Stimulated activated effector memory CD8-positive, alpha-beta T cell treated with anti-CD3 and anti-CD28 coated beads, Interleukin-12 subunit alpha, Interleukin-12 subunit beta, amount 100 ng/mL, for 72 hours (primary cell): ENCODE results near the gene RNF151.

ENCODE experiments used
- ATAC-seq: fragments of 150-1000 bp; cut with Tn5 transposase; 2 replicates; pipeline ENCODE4 v1.10.0; 2021
- DNase-seq, 2 donors: peaks; one replicate each; pipeline ENCODE4 v3.0.0; 2021 to 2022; ENCODE audit warnings: low spot score in 2 of 2
- H3K27ac Mint-ChIP-seq: one replicate; pipeline ENCODE4 v1.8.0; 2022; ENCODE audit warnings: mild to moderate bottlenecking, mixed read lengths
- H3K36me3 Mint-ChIP-seq: one replicate; pipeline ENCODE4 v1.8.0; 2022; ENCODE audit warnings: mild to moderate bottlenecking, mixed read lengths
- H3K4me1 Mint-ChIP-seq: one replicate; pipeline ENCODE4 v1.8.0; 2022; ENCODE audit warnings: mixed read lengths
- H3K4me3 Mint-ChIP-seq: one replicate; pipeline ENCODE4 v1.8.0; 2022; ENCODE audit warnings: mild to moderate bottlenecking, mixed read lengths
- H3K9me3 Mint-ChIP-seq: one replicate; pipeline ENCODE4 v1.8.0; 2022; ENCODE audit warnings: mixed read lengths

RNF151 gene

DNA sequence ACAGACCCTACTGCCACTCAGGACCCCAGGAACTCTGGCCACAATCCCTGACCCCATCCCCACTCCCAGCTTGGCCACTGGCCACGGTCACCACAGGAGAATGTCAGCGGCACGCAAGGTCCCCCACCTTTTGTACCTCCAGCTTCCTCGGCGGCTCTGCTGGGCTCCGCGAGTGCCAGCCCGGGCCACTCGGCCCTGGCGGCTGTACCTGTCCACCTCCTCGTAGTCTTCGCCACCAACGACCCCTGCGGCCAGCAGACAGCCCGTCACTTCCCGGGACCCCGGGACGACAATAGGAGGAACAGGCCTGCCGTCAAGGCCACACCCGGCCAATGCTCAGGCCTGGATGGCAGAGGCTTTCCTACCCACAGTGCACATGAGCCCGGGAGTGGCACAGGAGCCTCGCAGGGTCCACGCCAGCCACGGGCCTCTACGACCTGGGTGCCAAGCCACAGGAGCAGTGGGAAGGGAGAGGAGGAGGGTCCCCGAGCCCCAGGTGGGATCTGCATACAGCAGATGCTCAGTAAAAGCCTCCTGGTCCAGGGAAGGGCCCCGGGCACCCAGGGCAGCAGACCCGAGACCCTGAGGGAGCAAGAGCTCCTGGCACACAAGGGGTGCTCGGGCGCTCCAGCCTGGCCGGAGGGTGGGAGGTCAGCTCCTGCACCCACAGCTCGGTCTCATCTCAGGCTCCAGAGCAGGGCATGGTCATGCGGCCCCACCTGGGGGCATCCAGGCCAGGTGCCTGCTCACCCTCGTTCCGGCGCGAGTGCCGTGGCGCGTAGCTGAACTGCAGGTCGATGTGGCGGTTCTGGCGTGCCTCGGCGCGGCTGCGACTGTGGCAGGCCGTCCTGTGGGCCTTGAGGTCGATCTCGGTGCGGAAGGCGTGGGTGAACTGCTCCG is 35.0 kb downstream of the RNF151 start:
- H3K36me3 Mint-ChIP-seq = peaks cover 65% of the 10 kb centered on the region
- no peak overlapping the region for H3K4me3 Mint-ChIP-seq
- H3K9me3 Mint-ChIP-seq = no peaks in the 10 kb centered on the region
- DNase-seq (no peak), ATAC-seq (no peak)
- H3K27ac Mint-ChIP-seq = no peak overlapping the region
- H3K4me1 Mint-ChIP-seq = peaks cover 27% of the 10 kb centered on the region

- H3K36me3 Mint-ChIP-seq = peaks cover 67% of the 10 kb centered on the region
- DNase-seq (no peak), ATAC-seq (no peak)
- H3K9me3 Mint-ChIP-seq = no peaks in the 10 kb centered on the region
- peak overlapping the region; percentile 63 for H3K27ac Mint-ChIP-seq
- H3K4me3 Mint-ChIP-seq = no peak overlapping the region
- H3K4me1 Mint-ChIP-seq = peaks cover 36% of the 10 kb centered on the region
Measured at GRCh38 chr16:2002406-2003230, 36.0 kb downstream of the RNF151 start.

DNA sequence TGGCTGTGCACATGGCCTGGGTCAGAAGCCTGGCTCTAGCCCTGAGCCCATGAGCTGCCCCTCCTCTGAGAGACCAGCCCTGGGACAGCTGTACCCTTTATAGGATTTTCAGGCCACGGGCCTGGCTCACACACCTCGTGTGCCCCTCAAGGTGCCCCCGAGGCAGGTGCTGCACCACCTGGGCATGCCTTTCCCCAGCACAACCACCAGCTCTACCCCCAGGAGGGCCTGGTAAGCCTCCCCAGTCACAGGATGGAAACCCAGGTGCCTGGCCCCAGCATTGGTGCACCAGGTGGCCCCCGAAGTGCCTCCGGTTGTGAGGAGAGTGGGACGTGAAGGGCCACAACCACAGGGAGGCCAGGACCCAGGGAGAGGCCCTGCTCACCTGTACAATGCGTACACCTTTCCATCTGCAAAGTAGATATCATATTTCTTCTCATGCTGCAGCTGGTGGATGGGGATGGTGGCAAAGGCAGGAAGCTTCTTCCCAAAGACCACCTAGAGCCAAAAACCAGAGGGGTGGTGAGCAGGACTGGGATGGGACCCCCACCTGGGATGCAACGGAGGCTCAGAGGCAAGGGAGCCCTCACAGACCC is 36.7 kb downstream of the RNF151 start:
- Mint-ChIP-seq H3K27ac (no peak overlapping the region), H3K9me3 (no peaks in the 10 kb centered on the region), H3K4me1 (peaks cover 43% of the 10 kb centered on the region), H3K4me3 (no peak overlapping the region), H3K36me3 (peaks cover 67% of the 10 kb centered on the region)
- ATAC-seq (no peak), DNase-seq (no peak)

DNA sequence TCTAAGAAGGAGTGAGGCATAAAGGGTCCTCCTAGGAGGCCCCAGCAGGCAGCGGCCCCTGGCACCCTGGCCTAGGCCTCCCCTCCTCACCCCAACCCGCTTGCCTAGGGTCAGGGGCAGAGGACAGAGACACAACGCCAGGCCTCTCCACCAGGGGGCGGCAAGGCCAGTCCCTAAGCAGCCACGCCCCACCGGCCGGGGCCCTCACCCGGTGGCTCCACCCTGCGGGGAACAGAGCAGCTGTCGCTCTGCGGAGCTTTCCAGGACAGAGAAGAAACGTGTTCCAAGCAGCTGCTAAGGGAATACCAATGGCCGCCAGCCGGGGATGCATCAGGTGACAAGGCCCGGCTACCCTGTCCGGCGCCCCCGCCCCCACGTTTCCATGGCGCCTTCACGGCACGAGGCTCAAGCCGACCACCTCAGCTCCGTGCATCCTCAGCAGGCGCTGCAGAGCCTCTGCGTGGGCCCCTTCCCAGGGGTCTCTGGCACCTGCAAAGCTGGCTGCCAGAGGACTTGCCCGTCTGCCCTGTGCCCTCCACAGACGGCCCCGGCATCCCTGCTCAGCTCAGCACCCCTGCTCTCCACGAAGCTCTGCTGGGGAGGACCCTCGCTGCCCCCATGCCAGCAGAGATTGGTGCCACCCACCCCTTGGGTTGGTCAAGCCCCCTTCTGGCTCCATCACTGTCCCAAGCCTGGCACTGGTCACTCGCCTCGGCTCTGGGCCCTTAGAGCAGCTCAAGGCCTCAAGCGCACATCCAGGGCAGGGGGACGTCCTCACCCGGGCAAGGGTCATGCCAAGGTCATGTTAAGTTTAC is 37.4 kb downstream of the RNF151 start:
- Mint-ChIP-seq H3K4me1 (peaks cover 50% of the 10 kb centered on the region), H3K4me3 (peak overlapping the region; percentile 9), H3K27ac (no peak overlapping the region), H3K36me3 (peaks cover 67% of the 10 kb centered on the region), H3K9me3 (no peaks in the 10 kb centered on the region)
- DNase-seq = peak; percentile 82 to 91
- peak; percentile 92 for ATAC-seq

GRCh38 chr16:2004795-2005517 is 38.3 kb downstream of the RNF151 start:
- H3K4me3 Mint-ChIP-seq = no peak overlapping the region
- H3K27ac Mint-ChIP-seq = no peak overlapping the region
- H3K4me1 Mint-ChIP-seq = peaks cover 50% of the 10 kb centered on the region
- DNase-seq (no peak), ATAC-seq (no peak)
- H3K36me3 Mint-ChIP-seq = peaks cover 63% of the 10 kb centered on the region
- H3K9me3 Mint-ChIP-seq = no peaks in the 10 kb centered on the region

DNA sequence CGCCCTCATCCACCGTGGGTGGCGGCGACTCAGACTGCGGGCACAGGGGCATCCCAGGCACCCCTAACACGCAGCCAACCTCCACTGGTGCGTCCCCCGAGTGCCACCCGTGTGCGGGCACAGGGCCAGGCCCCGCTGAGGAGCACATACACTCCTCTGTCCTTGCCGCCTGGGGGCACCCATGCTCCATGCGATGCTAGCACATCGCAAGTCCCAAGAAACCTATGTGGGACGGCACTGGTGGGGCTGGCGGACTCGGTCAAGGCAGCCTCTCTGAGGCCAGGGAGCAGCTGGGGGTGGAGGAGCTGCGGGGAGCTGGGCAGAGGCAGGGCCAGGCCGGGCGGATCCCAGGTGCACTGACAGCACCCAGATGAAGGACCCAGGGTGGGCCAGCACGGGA is 39.0 kb downstream of the RNF151 start:
- DNase-seq (no peak), ATAC-seq (no peak)
- H3K27ac Mint-ChIP-seq = peak overlapping the region; percentile 93
- peaks cover 61% of the 10 kb centered on the region for H3K36me3 Mint-ChIP-seq
- no peaks in the 10 kb centered on the region for H3K9me3 Mint-ChIP-seq
- H3K4me1 Mint-ChIP-seq = peaks cover 50% of the 10 kb centered on the region
- H3K4me3 Mint-ChIP-seq = peak overlapping the region; percentile 87

GRCh38 chr16:2006317-2006716 is 39.7 kb downstream of the RNF151 start:
- peak overlapping the region; percentile 93 for H3K27ac Mint-ChIP-seq
- DNase-seq (no peak), ATAC-seq (no peak)
- H3K9me3 Mint-ChIP-seq = no peaks in the 10 kb centered on the region
- peaks cover 50% of the 10 kb centered on the region for H3K4me1 Mint-ChIP-seq
- peaks cover 54% of the 10 kb centered on the region for H3K36me3 Mint-ChIP-seq
- H3K4me3 Mint-ChIP-seq = peak overlapping the region; percentile 87

DNA sequence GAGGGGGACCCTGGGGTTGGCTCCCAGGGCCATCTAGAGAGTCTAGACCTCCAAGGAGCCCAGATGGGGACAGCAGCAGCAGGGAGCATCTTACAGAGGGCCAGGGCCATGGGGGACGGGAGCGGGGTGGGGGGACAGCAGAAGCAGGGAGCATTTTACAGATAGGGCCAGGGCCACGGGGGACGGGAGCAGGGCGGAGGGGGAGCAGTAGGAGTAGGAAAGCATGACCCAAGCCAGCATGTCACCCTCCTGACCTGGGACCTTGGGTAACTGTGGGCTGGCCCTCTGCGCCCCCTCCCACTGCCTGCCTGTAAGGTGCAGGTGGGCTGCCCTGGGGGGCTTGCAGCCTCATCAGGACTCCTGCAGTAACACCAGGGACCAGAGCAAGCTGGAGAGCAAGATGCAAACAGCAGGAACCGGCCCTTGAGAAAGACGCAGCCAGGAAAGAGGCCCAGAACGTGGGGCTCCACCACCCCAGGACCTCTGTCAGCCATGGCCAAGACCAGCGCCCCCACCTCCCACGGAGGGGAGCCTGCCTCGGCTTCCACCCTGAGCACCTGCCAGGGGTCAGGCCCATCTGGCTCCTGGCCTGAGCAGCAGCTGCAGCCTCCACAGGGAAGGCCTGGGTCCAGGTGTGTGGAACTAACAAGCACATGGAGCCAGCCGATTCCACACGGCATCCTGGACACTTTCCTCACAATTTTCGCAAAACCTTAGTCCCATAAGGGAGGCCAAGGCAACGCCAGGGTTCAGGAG is 40.6 kb downstream of the RNF151 start:
- Mint-ChIP-seq H3K4me3 (peak overlapping the region; percentile 87), H3K36me3 (peaks cover 48% of the 10 kb centered on the region), H3K4me1 (peaks cover 50% of the 10 kb centered on the region), H3K9me3 (no peaks in the 10 kb centered on the region), H3K27ac (peak overlapping the region; percentile 93)
- ATAC-seq (no peak), DNase-seq (no peak)

- Mint-ChIP-seq H3K4me3 (peak overlapping the region; percentile 87), H3K27ac (peak overlapping the region; percentile 93), H3K4me1 (peaks cover 50% of the 10 kb centered on the region), H3K36me3 (peaks cover 39% of the 10 kb centered on the region), H3K9me3 (no peaks in the 10 kb centered on the region)
- no peak for DNase-seq
- ATAC-seq = no peak
Measured at GRCh38 chr16:2008009-2008526, 41.4 kb downstream of the RNF151 start.

DNA sequence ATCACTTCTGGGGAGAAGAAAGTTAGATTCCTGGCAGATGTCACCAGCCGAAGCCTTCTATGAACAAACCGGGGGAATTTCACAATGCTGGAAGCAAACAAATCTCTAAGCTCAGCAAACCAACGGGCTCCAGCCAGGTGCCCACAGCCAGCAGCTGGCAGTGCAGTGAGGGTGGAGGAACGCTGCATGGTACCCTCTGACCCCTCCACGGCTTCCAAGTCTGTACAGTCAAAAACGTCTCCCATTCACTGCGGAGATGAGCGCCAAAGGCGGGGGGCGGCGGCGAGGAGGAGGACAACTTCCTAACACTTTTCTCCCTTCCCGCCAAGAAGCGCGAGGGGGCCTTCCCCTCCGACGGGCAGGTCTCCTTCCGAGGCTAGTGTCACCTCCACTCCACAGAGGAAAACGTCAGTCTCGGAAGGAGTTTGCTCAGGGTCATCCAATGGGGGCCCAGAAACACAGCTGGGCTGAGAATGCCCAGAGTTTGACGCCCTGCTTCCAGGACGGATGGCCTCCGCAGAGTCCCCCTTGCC is 42.0 kb downstream of the RNF151 start:
- DNase-seq (no peak), ATAC-seq (peak; percentile 3)
- peaks cover 33% of the 10 kb centered on the region for H3K36me3 Mint-ChIP-seq
- peak overlapping the region; percentile 93 for H3K27ac Mint-ChIP-seq
- H3K9me3 Mint-ChIP-seq = no peaks in the 10 kb centered on the region
- peaks cover 50% of the 10 kb centered on the region for H3K4me1 Mint-ChIP-seq
- H3K4me3 Mint-ChIP-seq = peak overlapping the region; percentile 87

- DNase-seq = no peak
- H3K4me1 Mint-ChIP-seq = peaks cover 46% of the 10 kb centered on the region
- peak overlapping the region; percentile 93 for H3K27ac Mint-ChIP-seq
Measured at GRCh38 chr16:2009164-2009711, 42.6 kb downstream of the RNF151 start.

GRCh38 chr16:2009791-2010510 is 43.3 kb downstream of the RNF151 start, which contains the start of gene ZNF598:
ZNF598 (minus strand) TSS chr16:2009821.
- peak within 1 kb of the TSS; percentile 87 for H3K4me3 Mint-ChIP-seq
- H3K36me3 Mint-ChIP-seq = peaks cover 31% of the 10 kb centered on the region
- ATAC-seq (peak; percentile 97), DNase-seq (peak; percentile 72 to 83)
- no peaks in the 10 kb centered on the region for H3K9me3 Mint-ChIP-seq
- H3K27ac Mint-ChIP-seq = peak within 1 kb of the TSS; percentile 93
- H3K4me1 Mint-ChIP-seq = peaks cover 39% of the 10 kb centered on the region

More at GRCh38 chr16:2009164-2009711, 42.6 kb downstream of the RNF151 start:
- Mint-ChIP-seq H3K4me3 (peak overlapping the region; percentile 87), H3K9me3 (no peaks in the 10 kb centered on the region), H3K36me3 (peaks cover 33% of the 10 kb centered on the region)
- peak; percentile 58 for ATAC-seq
